C4-2B (cell line): ENCODE measurements around the gene EVA1A.

Experiments
- CTCF ChIP-seq: fragments of 450-650 bp; conservative IDR thresholded peaks from 2 replicates; pipeline ENCODE4 v1.5.1; 2017; ENCODE audit warnings: mild to moderate bottlenecking
- ZFX ChIP-seq: fragments of 450-650 bp; IDR thresholded peaks from 2 replicates; pipeline ENCODE4 v1.6.1; 2017

GRCh38 chr2:75571730-75572430 lies 11.1 kb upstream of the EVA1A start:
- TF ChIP-seq CTCF (no peak), ZFX (no peak)
